GM15510 (cell line): ENCODE data around the gene GSS.

Experiments used
- POLR2A ChIP-seq: IDR thresholded peaks from 3 replicates; pipeline ENCODE4 v1.6.1; 2011; ENCODE audit warnings: borderline replicate concordance; ENCODE audit not compliant: insufficient read length; ENCODE audit errors: extremely low read depth

GSS gene

GRCh38 chr20:34884260-34884659, 71.3 kb downstream of the GSS start:
- TF ChIP-seq POLR2A, result no peak

- TF ChIP-seq POLR2A, result no peak
Measured at GRCh38 chr20:34883809-34884208, 71.8 kb downstream of the GSS start.

GRCh38 chr20:34883087-34883688, 72.4 kb downstream of the GSS start:
- TF ChIP-seq POLR2A, result no peak

GRCh38 chr20:34881689-34882088, 73.9 kb downstream of the GSS start:
- no peak for TF ChIP-seq POLR2A

GRCh38 chr20:34880215-34880850, 75.3 kb downstream of the GSS start:
- TF ChIP-seq POLR2A, result no peak
